IPS-18a (cell line): Measurements from ENCODE around the gene MIA2.
A peak's percentile ranks its signal among the peaks of the same experiment; 100 is the strongest.

Experiments used
- H3K27ac ChIP-seq: one replicate; pipeline ENCODE4 v1.5.1; 2013; ENCODE audit warnings: low read length
- H3K27me3 ChIP-seq: one replicate; pipeline ENCODE4 v1.6.1; 2013; ENCODE audit warnings: mild to moderate bottlenecking, low read length; ENCODE audit not compliant: control insufficient read depth, insufficient read depth
- H3K36me3 ChIP-seq: one replicate; pipeline ENCODE4 v1.6.1; 2013; ENCODE audit warnings: low read depth, low read length; ENCODE audit not compliant: control insufficient read depth
- H3K4me1 ChIP-seq: one replicate; pipeline ENCODE4 v1.6.1; 2013; ENCODE audit warnings: low read depth, low read length; ENCODE audit not compliant: control insufficient read depth
- H3K4me3 ChIP-seq: one replicate; pipeline ENCODE4 v1.5.1; 2013; ENCODE audit warnings: low read length
- H3K9ac ChIP-seq: one replicate; pipeline ENCODE4 v1.6.1; 2013; ENCODE audit warnings: mild to moderate bottlenecking, low read length, moderate library complexity
- H3K9me3 ChIP-seq: one replicate; pipeline ENCODE4 v1.6.1; 2013; ENCODE audit warnings: low read depth, low read length; ENCODE audit not compliant: control insufficient read depth

MIA2 gene

DNA sequence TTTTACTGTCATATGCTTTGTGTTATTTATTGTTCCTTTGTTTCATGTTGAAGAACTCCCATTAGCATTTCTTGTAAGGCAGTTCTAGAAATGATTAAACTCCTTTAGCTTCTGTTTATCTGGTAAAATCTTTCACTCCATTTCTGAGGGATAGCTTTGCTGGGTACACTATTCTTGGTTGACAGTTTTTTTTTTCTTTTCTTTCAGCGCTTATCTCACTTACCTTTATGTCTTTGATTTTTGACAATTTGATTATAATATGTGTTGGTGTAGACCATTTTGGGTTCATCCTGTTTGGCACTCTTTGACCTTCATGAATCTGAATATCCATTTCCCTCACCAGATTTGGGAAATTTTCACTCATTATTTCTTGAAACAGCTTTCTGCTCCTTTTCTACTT is 182.4 kb downstream of the MIA2 start:
- Histone ChIP-seq H3K4me3 (no peak overlapping the region), H3K27me3 (no peaks in the 10 kb centered on the region), H3K27ac (no peak overlapping the region), H3K9me3 (peaks cover 10% of the 10 kb centered on the region), H3K4me1 (no peaks in the 10 kb centered on the region), H3K36me3 (no peaks in the 10 kb centered on the region), H3K9ac (no peak overlapping the region)

GRCh38 chr14:39417014-39417413 is 183.3 kb downstream of the MIA2 start:
- peaks cover 10% of the 10 kb centered on the region for H3K9me3 ChIP-seq
- H3K36me3 ChIP-seq = no peaks in the 10 kb centered on the region
- H3K9ac ChIP-seq = no peak overlapping the region
- no peak overlapping the region for H3K4me3 ChIP-seq
- no peaks in the 10 kb centered on the region for H3K27me3 ChIP-seq
- no peak overlapping the region for H3K27ac ChIP-seq
- H3K4me1 ChIP-seq = no peaks in the 10 kb centered on the region

- no peaks in the 10 kb centered on the region for H3K27me3 ChIP-seq
- no peak overlapping the region for H3K27ac ChIP-seq
- H3K4me3 ChIP-seq = no peak overlapping the region
- no peaks in the 10 kb centered on the region for H3K4me1 ChIP-seq
- peaks cover 10% of the 10 kb centered on the region for H3K9me3 ChIP-seq
- H3K9ac ChIP-seq = no peak overlapping the region
- no peaks in the 10 kb centered on the region for H3K36me3 ChIP-seq
Observed at GRCh38 chr14:39419272-39419671, 185.6 kb downstream of the MIA2 start.

GRCh38 chr14:39422243-39422642 is 188.5 kb downstream of the MIA2 start:
- H3K9me3 ChIP-seq = no peaks in the 10 kb centered on the region
- H3K4me1 ChIP-seq = peaks cover 7% of the 10 kb centered on the region
- H3K36me3 ChIP-seq = no peaks in the 10 kb centered on the region
- H3K4me3 ChIP-seq = no peak overlapping the region
- H3K27me3 ChIP-seq = no peaks in the 10 kb centered on the region
- H3K9ac ChIP-seq = no peak overlapping the region
- no peak overlapping the region for H3K27ac ChIP-seq

DNA sequence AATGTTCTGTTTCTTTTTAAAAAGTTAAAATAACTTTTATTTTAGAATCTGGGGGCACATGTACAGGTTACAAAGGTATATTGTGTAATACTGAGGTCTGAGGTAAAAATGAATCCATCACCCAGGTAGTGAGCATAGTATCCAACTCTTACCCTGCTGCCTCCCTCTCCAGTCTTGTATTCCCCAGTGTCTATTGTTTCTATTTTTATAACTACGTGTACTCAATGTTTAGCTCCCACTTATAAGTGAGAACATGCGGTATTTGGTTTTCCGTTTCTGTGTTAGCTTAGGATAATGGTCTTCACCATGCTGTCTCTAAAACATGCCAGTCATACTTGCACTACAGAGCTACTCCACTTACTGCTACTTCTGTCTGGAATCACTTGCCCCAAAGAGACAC is 190.1 kb downstream of the MIA2 start:
- Histone ChIP-seq H3K9me3 (no peaks in the 10 kb centered on the region), H3K36me3 (no peaks in the 10 kb centered on the region), H3K27ac (no peak overlapping the region), H3K4me3 (no peak overlapping the region), H3K4me1 (peaks cover 7% of the 10 kb centered on the region), H3K27me3 (no peaks in the 10 kb centered on the region), H3K9ac (no peak overlapping the region)

DNA sequence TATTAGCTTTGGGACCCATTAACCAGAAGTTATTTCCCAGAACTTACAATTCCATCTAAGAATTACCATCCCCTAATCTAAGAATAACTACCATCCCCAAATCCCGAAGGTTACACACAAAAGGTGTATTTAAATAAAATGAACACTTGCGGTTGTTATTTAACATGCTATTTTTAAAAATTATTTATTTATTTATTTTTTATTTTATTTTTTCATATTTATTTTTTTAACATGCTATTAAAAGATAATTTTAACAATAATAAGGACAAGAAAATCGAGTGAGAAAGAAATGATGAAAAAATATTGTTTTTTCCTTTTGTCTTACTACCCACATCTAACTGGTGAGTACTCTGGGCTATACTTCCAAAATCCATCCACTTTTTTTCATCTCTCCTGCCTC is 192.2 kb downstream of the MIA2 start:
- Histone ChIP-seq H3K27ac (no peak overlapping the region), H3K4me3 (no peak overlapping the region), H3K4me1 (peaks cover 7% of the 10 kb centered on the region), H3K9ac (no peak overlapping the region), H3K9me3 (no peaks in the 10 kb centered on the region), H3K36me3 (no peaks in the 10 kb centered on the region), H3K27me3 (no peaks in the 10 kb centered on the region)

DNA sequence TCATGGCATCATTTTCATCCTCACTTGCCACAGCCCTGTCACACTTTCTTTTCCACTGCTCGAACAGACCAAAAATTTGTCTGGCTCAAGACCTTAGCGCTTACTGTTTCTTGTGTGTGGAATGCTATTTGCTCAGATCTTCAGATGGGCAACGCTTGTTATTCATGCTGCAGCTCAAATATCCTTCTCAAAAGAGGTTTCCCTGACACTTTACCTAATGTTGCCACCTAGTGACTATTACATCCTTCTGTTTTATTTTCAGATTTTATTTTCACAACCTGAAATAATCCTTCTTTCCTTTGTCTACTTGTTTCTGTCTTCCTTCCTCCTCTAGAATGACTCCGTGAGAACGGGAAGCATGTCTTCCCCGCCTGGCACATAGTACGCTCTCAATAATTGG is 192.9 kb downstream of the MIA2 start:
- no peak overlapping the region for H3K4me3 ChIP-seq

DNA sequence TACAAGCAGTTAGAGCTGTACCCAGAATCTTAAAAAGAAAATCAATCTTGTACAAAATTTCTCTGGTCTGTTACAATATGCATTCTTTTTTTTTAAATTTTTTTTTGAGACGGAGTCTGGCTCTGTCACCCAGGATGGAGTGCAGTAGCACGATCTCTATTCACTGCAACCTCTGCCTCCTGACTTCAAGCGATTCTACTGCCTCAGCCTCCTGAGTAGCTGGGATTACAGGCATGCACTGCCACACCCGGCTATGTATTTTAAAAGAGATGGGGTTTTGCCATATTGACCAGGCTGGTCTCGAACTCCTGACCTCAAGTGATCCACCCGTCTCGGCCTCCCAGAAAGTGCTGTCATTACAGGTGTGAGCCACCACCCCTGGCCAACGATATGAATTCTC is 194.4 kb downstream of the MIA2 start:
- Histone ChIP-seq H3K4me1 (peaks cover 7% of the 10 kb centered on the region), H3K27me3 (no peaks in the 10 kb centered on the region), H3K27ac (no peak overlapping the region), H3K9ac (no peak overlapping the region), H3K36me3 (no peaks in the 10 kb centered on the region), H3K9me3 (no peaks in the 10 kb centered on the region), H3K4me3 (no peak overlapping the region)

More for the DNA sequence above, 192.9 kb downstream of the MIA2 start:
- Histone ChIP-seq H3K9me3 (no peaks in the 10 kb centered on the region), H3K9ac (no peak overlapping the region), H3K27me3 (no peaks in the 10 kb centered on the region), H3K36me3 (no peaks in the 10 kb centered on the region), H3K27ac (no peak overlapping the region), H3K4me1 (peaks cover 7% of the 10 kb centered on the region)

DNA sequence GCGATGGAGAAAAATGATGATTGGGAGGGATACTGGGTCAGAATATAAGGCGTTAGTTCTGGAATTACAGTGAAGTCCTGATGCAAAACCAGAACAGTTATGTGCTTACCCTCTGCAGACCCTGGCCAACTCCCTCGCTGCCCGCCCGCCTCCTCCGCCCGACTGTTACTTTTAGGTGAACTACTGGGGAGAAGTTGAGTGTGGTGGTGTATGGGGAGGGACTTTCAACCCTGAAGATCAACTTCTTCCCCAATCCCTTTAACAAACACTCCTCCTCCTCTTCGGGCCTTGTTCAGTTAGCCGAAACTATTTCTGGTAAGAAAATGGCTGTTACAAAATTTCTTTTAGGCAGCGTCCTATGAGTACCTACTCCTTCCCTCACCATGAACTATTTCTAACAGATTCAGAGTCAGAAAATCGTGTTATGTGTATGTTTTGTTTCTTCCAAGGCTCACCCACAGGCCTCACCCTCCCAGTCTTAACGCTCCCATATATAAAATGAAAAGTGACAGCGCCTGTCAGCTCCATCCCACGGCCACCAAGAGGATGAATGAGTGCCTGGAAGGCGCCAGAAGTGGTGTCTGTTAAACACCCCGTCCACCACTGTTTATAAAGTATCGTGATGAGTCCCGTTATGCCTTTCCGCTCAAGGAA is 197.2 kb downstream of the MIA2 start:
- peak overlapping the region; percentile 88 for H3K4me3 ChIP-seq
- H3K27ac ChIP-seq = no peak overlapping the region
- no peaks in the 10 kb centered on the region for H3K36me3 ChIP-seq
- no peaks in the 10 kb centered on the region for H3K27me3 ChIP-seq
- H3K9ac ChIP-seq = peak overlapping the region; percentile 32
- H3K4me1 ChIP-seq = peaks cover 7% of the 10 kb centered on the region
- no peaks in the 10 kb centered on the region for H3K9me3 ChIP-seq

DNA sequence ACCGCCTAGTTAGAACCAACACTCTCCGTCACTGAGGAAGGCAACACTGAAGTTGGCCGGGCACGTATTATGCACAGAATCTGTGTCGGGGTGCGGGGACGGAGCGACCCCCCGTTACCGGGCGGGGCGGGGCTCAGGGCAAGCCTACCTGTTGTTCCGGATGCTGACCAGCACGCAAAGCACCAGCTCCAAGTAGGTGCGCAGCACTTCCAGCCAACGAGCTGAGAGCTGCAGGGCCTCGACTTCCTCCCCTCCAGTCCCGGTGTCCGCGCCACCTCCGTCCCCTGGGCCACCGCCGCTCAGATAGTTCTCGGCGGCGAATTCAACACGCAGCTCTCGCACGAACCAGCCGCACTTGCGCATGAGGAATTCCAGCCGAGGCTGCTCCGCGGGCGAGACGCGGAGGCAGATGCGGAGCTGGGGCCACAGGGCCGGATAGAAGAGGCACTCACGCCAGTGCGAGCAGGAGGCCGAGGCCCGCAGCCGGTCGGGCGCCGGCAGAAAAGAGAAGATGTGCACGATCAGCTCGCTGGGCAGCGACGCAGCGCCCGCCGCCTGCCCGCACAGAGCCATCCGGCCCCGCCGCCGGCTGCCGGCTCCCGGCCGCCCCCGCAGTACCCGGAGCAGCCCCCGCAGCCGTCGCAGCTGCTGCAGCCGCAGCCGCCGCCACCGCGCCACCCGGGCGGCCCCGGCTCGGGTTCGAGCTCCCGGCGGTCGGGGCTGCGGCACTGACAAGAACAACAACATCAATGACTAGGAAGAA is 197.9 kb downstream of the MIA2 start:
- H3K4me1 ChIP-seq = peaks cover 3% of the 10 kb centered on the region
- H3K27me3 ChIP-seq = no peaks in the 10 kb centered on the region
- peak overlapping the region; percentile 88 for H3K4me3 ChIP-seq
- peak overlapping the region; percentile 86 for H3K27ac ChIP-seq
- H3K9ac ChIP-seq = peak overlapping the region; percentile 88
- no peaks in the 10 kb centered on the region for H3K9me3 ChIP-seq
- no peaks in the 10 kb centered on the region for H3K36me3 ChIP-seq

GRCh38 chr14:39432179-39432618 is 198.5 kb downstream of the MIA2 start, which contains the start of gene FBXO33:
TSS of gene FBXO33 (minus strand) at chr14:39432433. CDS start at chr14:39432162, 271 bp downstream.
- H3K9ac ChIP-seq = peak within 1 kb of the TSS; percentile 88
- no peaks in the 10 kb centered on the region for H3K9me3 ChIP-seq
- H3K4me3 ChIP-seq = peak within 1 kb of the TSS; percentile 88
- H3K27me3 ChIP-seq = no peaks in the 10 kb centered on the region
- H3K4me1 ChIP-seq = no peaks in the 10 kb centered on the region
- H3K36me3 ChIP-seq = no peaks in the 10 kb centered on the region
- H3K27ac ChIP-seq = peak within 1 kb of the TSS; percentile 86
